T-helper 1 cell (primary cell): Measurements from ENCODE around the gene PMVK.
"Not testable (repeated sequence)": the region's sequence is repeated elsewhere in the genome, so short reads cannot be mapped to it uniquely, and the experiment has no call there.

Experiments
- DNase-seq, 5 donors: peaks; one replicate each; pipeline ENCODE4 v3.0.0-alpha.2; 2012 to 2020
- total RNA-seq, 4 donors: gene quantifications; one replicate each; lab custom pipeline; 2026; lab: John Stamatoyannopoulos, UW

The PMVK gene
- 8.0 to 15.0 (median 8.7) reads per million in 4 donors for total RNA-seq

DNA sequence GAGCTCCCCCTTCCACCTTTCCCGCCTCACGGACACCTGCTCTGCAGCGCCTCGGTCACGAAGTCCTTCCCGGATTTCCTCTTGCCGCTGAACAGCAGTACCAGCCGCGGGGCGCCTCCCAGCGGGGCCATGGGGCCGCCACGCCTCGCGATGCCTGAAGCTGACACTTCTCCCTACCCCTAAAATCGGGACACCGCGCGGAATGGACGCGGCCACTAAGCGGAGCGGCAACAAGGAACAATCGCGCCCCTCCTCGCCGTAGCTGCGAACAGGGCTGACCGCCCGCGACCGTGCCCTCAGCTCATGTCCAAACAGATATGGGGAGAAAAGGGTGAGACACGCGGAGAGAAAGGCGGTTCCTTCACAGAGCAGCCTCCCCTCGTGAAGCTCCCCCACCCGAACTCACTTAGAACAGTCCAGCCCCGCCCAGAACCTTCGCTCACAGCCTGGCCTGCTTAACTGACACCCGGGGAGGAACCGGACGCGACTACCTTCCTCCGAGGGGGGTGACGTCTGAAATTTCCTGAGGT is at the start of gene PMVK:
TSS of gene PMVK (minus strand) at position 165 of the 530 bp plus-strand sequence. CDS start at position 131, 34 bp downstream.
- peak; percentile 88 to 96 (median 94) for DNase-seq

DNA sequence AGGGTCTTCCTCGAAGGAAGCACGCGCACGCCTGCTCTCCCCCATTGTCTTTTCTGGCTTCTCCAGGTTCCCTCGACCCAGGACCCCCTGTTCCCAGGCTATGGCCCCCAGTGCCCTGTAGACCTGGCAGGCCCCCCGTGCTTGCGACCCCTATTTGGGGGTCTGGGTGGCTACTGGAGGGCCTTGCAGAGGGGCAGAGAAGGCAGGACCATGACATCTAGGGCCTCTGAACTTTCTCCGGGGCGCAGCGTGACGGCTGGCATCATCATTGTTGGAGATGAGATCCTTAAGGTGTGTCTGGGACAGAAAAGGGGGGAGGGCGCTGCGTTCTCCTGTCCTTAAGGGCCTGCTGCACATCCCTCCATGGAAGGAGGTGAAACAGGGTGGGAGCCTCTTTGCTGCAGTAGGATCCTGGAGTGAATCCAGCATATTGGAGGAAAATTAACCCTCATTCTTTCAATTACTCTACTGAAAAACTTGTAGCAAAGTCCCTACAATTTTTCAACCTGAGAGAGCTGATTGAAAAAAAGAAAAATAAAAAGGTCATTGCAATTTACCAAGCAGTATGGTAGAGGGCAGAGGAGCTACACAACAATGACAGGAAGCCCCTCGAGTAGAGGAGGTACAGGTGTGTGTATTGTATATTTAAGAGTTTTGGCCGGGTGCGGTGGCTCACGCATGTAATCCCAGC is 47.4 kb upstream of the PMVK start:
- no peak for DNase-seq

DNA sequence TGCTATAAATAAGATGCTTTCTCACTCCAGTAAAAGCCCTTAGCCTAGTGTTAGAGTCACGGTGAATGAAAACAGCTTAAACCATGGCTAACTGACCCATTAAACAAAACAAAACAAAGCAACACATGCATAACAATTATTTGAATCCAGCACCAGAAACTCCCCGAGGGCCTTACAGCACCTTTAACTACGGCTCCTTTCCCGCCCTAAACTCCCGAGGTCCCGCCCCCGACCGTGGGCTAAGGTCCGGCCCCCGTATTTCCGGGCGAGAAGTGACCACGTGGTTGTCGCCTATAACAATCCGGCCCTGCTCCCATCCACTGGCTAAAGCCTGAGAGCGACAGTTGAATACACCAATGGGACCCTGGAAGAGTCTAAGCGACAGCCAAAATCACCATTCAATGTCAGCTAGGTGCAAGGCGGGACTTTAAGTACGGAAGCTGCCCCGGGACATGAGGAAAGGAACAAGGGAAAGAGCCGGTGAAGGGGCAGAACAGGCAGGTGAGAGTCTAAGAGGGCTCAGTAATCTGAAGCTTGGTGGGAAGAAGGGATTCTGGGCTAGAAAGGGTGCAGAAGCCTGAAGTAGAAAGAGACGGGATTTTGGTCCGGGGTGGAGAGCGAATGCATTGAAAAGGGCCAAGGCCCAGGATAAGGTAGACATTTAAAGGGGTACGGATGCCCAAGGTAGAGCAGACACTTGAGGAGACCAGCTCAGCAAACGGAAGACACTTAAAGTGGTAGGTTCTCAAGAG is 46.6 kb upstream of the PMVK start, which contains the start of gene FLAD1:
TSS of gene FLAD1 (plus strand) at position 448 of the 752 bp plus-strand sequence. CDS start 351 bp downstream, outside the sequence.
- peak; percentile 87 to 99 (median 94) for DNase-seq

DNA sequence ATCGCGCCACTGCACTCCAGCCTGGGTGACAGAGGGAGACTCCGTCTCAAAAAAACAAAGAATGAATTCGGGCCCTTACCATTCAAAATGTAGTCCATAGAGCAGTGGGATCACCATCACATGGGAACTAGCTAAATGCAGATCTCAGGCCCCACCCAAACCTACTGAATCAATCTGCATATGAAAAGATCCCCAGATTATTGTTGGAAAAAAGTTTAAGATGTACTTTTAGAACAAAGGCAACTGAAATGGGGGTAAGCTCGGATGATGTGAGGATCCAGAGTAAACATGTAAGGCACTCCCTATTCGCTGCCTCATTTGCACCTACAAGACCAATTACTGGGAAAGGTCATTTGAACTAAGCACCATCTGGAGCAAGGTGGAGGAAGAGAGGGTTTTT is 45.8 kb upstream of the PMVK start:
- no peak for DNase-seq

DNA sequence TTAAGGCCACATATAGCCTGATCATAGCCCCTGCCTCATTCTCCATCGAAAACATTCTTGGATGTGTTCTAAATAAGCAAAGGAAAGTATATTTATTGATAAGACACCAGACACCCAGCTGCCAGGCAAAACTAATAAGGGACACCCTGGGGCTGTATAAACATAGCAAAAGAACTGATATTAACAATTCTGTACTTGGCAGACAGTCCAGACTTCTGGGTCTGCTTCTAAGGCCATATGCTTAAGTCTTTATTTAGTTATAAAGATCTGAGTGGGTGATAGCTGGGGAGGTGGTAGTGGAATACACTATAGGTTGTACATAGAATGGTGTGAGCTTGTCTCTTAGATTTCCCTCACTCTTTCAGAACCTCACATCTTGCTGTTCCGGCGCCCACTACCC is 41.8 kb upstream of the PMVK start:
- DNase-seq: no peak

DNA sequence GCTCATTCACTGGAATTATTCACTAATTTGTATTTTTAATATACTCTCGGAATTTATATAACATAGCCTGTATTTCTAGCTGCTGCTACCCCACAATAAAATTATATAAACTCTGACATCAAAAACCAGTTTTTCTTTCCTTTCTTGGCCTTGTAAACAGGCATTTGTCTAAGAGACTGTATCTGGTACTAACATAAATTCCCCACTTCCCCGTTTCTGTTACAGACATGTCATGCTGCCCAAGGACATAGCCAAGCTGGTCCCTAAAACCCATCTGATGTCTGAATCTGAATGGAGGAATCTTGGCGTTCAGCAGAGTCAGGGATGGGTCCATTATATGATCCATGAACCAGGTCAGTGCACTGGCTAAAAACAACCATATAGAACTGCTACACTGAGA is 41.2 kb upstream of the PMVK start:
- DNase-seq: not testable (repeated sequence)

DNA sequence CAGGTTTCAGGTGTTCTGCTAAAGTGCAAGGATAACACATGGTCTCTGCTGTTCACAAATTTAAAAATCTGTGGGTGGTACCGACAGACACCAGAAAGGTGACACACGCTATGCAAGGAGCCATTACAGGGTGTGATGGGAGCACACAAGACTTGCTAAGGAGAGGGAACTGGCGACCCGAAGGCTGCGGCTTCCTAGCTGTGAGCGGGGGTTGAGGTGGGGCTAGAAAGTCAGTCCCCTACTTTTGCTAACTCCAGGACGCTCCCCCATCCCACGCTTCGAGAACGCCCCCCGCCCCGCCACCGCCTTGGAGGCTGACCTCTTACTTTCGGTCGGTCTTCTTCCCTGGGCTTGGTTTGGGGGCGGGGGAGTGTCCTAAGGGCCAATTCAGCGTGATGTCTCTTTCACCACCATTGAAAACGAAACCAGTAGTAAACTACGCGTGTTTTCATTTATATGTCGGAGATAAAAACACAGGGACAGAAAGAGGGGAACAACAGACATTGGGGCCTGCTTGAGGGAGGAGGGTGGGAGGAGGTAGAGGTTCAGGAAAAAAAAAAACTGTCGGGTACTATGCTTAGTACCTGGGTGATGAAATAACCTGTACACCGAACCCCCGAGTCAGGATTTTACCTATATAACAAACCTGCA is 39.0 kb upstream of the PMVK start:
- peak in 4 of 5 donors; percentile 27 to 58 (median 34) for DNase-seq

DNA sequence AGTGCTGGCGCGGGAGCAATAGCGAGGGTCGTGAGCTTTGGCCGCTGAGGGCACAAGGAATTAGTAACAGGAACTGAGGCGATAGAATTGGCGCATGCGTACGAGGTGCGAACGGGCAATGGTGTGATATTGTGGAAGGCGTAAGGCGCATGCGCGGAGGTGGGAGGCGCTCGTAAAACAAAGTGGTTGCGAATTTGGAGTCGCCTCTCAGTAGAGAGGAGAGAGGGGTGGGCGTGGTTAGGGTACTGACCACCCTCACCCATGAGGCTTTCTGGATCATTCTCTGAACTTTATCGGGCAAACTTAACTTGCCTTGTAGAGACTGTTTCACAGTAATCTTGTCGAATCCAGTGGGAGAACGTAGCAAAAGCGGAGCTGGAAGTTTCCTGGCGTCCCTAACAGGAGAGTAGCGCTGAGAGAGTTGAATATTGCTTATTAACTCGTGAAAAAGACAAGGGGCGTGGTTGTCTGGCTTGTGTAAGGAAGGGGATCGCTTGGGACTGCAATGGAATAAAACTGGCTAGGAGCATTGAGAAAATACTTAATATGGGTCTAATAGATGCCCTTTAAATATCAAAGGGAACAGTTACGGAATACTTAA is 38.4 kb upstream of the PMVK start:
- DNase-seq: peak; percentile 89 to 96 (median 91)

DNA sequence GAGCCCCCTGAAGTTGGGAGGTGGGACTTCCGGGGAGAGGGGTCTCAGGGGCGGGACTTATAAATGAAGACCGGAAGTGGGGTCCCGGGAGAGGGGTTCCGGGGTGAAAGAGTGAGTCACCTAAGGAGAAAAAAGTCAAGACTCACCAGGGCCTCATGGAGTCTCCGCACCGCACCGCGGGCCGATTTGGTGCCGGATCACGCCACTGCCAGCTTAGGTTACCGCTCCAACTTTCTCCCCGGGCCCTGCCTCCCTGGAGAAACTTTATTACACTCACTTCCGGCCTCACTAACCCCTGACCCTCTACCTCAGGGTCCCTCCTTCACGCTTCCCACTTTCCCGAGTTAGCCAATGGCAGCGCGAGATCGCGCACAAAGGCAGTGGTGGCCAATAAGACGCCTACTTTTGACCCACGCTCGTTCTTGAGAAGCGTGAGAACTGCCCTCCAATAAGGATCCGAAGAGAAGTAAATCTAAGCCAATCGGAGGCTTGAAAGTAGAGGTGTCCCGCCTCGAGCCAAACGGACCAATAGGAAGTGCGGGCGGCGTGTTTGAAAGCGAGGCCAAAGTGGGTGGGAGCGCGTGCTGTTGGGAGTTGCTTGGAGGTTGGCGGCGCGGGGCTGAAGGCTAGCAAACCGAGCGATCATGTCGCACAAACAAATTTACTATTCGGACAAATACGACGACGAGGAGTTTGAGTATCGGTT is 37.7 kb upstream of the PMVK start, which contains the start of gene CKS1B:
TSS of gene CKS1B (plus strand) at position 580 of the 706 bp plus-strand sequence. CDS start at position 645, 65 bp downstream.
- DNase-seq: peak; percentile 91 to 100 (median 95)

DNA sequence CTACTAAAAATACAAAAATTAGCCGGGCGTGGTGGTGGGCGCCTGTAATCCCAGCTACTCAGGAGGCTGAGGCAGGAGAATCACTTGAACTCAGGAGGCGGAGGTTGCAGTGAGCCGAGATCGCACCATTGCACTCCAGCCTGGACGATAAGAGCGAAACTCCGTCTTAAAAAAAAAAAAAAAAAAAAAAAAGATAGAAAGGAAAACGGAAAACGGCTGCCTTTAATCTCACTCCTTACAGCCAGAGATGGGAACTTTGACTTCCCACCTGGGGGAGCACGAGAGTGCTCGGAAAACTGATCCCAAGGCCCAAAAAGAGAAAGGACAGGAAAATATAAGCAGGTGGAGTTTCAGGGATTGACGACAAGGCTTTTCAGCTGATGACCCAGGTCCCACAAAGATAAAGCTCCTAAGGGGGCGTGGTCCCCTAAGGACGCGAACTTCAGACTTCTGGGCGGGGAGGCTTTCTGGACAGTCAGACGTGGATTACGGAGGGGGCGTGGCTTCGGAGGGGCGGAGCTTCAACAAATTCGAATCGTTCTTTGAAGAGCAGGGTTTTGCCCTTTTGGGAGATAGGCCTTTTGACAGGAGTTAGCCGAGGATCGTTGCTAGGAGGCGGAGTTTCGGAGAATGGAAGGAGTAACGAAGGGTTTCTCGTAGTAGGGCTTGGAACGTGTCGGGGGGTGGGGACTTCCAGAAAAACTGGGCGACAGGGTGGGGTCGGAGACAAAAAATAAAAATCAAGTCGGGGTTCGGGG is 37.0 kb upstream of the PMVK start:
- DNase-seq: peak; percentile 81 to 94 (median 91)

DNA sequence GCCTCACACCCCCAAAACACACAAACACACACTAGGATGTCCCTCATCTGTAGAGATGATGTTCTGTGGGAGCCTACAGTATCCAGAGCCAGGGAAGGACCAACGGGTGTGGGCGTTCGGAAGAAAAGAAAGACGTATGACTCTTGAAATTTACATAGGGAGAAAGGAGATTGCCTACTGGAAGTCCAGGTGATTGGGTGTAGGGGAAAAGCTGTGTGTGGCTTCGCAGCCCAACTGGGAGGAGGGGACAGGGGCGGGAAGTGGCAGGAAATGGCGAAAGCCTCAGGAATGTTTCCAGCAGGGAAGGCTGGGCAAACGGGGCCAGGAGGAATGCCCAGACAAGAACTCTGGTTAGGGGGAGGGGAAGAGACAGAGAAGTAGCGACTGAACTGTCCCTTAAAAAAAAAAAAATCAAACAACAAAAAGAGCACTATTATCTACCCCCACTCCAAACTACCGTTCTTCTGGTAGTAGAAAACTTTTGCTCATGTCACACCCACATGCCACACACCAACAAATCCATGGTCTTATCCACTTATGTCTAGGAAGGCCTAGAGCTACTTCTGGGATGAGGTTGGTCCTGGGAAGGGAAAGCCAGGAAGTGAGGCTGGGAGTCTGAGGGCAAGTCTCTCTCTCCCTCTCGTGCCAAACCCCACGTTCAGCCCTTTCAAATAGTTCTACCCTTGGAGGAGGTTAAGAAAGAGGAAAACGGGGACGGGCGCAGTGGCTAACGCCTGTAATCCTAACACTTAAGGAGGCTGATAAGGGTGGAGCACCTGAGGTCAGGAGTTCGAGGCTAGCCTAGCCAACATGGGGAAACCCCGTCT is 36.2 kb upstream of the PMVK start:
- no peak for DNase-seq

DNA sequence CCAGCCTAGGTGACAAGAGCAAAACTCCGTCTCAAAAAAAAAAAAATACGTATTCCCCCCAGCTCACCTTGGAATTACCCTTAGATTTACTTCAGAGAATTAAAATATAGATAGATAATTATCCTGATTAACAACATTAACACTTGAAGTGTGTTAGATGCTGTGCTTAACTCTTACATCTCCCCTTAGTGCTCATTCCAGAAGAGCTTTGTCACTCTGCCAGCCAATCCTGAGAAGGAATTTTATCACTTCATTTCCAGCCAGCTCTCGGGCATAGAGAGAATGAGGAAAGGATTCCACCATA is 35.6 kb upstream of the PMVK start:
- no peak for DNase-seq

DNA sequence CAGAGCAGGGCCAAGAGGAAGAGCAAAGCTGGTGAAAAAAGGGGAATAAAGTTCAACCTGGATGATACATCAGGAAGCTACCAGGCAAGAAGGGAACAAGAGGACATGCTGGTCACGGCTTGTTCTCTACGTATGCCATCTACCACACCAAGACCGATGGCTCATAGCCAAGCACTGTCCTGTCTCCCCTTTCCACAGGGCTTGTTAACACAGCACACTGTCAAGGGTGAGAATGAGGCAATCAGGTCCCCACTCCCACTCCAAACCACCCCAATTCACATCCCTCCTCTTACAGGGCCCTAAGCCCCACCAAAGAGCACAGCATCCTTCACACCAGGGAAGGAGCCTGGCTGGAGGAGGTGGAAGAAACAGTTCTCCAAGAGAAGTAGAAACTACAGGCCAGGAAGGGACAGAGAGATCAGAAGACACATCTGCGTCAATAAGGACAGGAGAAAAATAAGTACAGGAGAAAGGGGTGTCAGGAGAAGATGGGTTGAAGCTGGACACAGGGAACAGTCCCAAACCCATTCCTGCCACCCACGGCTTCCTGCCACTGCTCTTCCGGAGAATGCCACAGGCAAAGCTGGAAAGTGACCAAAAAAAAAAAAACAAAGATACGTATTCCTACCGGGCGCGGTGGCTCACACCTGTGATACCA is 35.0 kb upstream of the PMVK start:
- DNase-seq: no peak

DNA sequence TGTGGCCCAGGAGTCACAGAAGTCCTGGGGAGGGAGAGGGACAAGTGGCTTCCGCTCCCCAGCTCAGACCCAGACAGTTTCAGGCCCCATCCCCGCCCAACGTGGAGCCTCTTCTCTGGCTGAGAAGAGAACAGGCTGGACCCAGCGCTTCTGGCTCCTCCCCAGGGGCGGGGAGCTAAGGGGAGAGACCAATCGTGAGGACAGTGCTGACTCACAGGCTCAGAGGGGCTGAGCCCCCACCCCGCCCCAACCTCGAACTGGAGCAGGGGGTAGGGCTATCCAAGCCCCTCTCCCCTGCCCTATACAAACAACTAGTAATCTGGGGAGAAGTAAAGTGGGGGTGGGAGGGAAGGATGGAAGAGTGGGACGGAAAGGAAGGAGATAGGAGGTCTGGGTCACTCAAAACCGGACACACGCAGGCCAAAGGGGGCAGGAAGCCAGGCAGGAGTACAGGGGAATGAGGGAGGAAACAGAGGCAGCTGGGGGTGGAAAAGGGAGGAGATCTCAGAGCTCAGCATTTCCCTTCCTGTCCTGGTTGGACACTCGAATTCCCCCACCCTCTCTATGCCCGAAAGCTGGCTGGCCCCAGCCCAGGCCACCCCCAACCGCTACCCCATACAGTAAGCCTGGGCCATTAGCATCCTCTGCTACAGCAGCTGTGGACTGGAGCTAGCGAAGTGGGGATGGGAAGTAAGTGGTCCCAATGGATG is 34.3 kb upstream of the PMVK start, which contains the start of gene SHC1:
TSS of gene SHC1 (minus strand) at position 117 of the 710 bp plus-strand sequence. CDS start 221 bp downstream, outside the sequence.
- DNase-seq: peak in 1 of 5 donors; percentile 39

DNA sequence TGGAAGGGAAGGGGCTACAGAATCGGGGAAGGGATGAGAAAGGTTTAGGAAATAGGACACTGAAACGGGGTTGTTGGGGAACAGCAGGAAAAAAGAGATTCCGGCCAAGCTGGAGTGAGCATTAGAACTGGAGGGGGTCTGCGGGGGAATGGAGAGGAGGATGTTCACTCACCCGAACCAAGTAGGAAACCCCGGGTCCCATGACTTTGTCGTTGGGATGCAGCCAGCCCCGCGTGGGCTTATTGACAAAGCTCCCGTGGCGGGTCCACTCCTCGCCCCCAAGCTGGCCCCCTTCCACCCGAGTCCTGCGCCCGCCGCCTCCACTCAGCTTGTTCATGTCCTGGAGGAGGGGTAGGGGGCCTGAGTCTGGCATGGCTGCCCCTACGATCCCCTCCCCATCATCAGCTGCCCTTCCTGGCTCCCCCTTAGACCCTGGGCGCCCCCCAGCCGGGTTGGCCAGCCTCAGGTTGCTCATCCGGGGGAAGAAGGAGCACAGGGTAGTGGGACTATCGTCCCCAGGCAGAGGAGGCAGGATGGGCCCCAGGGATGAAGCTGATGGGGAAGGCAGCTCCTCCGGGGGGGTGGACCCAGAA is 33.4 kb upstream of the PMVK start:
- no peak for DNase-seq

DNA sequence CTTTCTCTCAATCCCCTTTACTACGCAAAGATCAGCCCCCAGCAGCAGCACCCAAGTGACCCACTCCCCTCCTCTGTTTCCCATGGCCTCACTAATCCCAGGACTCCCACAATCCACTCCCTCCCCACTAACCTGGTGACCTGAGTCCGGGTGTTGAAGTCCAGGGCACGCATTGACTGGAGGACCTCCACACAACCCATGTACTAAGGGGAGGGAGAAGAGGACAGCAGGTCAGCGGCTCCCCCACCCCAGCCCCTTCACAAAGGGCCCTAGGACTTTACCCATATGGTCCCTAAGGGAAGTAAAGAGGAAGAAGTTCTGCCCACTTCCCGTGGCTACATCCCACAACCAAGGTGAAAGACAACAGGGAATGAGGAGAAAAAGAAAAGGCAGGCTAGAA is 32.7 kb upstream of the PMVK start:
- DNase-seq: no peak

DNA sequence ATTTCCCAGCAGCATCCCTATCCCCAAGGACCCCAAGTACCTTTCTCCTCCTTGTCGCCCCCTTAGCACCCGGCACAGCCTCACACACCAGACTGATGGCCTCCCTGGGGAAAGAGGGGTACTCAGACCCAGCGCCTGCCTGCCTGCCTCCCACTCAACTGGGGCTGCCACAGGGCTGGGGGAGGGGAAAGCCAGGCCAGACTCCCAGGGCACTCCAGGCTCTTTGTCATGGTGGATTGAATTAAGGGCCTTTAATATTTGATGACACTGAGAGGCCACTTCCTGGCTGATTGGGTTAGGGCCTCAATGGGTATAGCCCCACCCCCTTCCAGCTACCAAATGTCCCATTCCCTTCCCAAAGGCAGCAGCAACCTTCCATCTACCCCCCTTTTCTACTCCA is 32.2 kb upstream of the PMVK start:
- DNase-seq: no peak

DNA sequence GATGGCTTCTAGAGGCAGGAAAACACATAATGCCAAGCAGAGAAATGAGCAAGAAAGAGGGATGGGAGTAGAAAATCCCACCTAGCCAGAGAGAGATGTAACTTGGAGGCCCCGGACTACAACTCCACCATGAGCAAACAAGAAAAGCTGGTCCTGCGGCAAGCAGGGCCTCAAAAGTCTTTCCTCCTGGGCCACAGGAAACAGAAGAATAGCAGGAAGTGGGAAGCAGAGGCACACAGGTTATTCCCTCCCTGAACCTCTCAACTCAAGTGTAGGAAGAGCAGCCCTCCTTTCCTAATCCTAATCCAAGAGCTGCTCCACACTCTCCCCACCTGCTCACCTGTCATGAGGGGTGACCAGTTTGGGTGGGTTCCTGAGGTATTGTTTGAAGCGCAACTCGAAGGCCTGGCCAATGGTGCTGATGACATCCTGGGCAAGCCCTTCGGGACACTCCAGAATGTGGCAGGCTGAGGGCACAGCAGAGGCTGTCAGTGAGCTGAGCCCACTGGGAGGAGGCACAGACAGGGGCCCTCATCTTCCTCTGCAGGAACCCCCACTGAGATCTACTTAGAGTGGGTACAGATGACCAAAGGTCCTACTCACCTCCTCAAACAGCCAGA is 30.9 kb upstream of the PMVK start:
- no peak for DNase-seq
